K562 (cell line): ENCODE results near the gene VKORC1. TPM values are rescaled to one million over a fixed set of nuclear protein-coding genes. Genes with fewer than 3 reads are reported as not detected.

Experiments used
- ATAC-seq: fragments of 200-7000 bp; cut with Tn5 transposase; 3 replicates; pipeline ENCODE4 v1.9.1; 2020; ENCODE audit warnings: moderate library complexity
- BruUV-seq: library from RNA; stranded (reverse); fragments of 400-500 nt; replicated peaks from 2 replicates; lab custom pipeline; 2021; lab: Mats Ljungman, UMichigan
- CTCF ChIA-PET: fragments of 300-600 bp; formaldehyde crosslinking; extraction: SDS; loops from one replicate; lab custom pipeline; 2021; ENCODE audit warnings: low intra/inter-chr PET ratio; lab: Yijun Ruan, JAX
- POLR2A ChIA-PET: fragments of 300-600, 350-650 bp; sonication (Branson Sonifier 250); formaldehyde crosslinking; extraction: SDS; loops from one replicate; lab custom pipeline; 2021; ENCODE audit warnings: antibody characterized with exemption, inconsistent platforms; lab: Yijun Ruan, JAX
- DNase-seq, 4 experiments: peaks; one replicate each; pipeline versions ENCODE4 v3.0.0 to v3.0.0-alpha.2; 2011 to 2018; ENCODE audit warnings: low spot score in 3 of 4, mixed read lengths in 3 of 4; ENCODE audit errors: extremely low read depth in 1 of 4
- FAIRE-seq: peaks from 2 replicates; lab custom pipeline; 2011; peaks lifted over from hg19 to GRCh38; lab: Jason Lieb, UNC
- H2AFZ ChIP-seq: 2 replicates; pipeline ENCODE4 v1.6.0; 2011; ENCODE audit warnings: low read depth, low read length, control low read depth, inconsistent platforms
- H3K27ac ChIP-seq: fragments of 200-600 bp; 3 replicates; pipeline ENCODE4 v1.8.0; 2011; ENCODE audit warnings: low read depth, mild to moderate bottlenecking, control low read depth, inconsistent platforms, low read length, moderate library complexity, mixed read lengths; ENCODE audit errors: extremely low read depth
- H3K27me3 ChIP-seq, 2 experiments: fragments of 300-600 bp in 1 of 2; 2 replicates in 1 of 2; 3 replicates in 1 of 2; pipeline versions ENCODE4 v1.6.0 to v1.8.0; 2011; ENCODE audit warnings: inconsistent platforms in 2 of 2, low read length in 2 of 2, mild to moderate bottlenecking in 1 of 2, mixed read lengths in 1 of 2, moderate library complexity in 1 of 2; ENCODE audit not compliant: control insufficient read depth in 2 of 2, insufficient read depth in 2 of 2
- H3K36me3 ChIP-seq: fragments of 300-600 bp; 3 replicates; pipeline ENCODE4 v1.8.0; 2011; ENCODE audit warnings: mild to moderate bottlenecking, low read length, inconsistent platforms; ENCODE audit not compliant: control insufficient read depth, insufficient read depth
- H3K4me1 ChIP-seq, 2 experiments: fragments of 200-600 bp in 1 of 2; replicated peaks in 1 of 2; 2 replicates in 1 of 2; 3 replicates in 1 of 2; pipeline versions ENCODE4 v1.5.1 to v1.8.0; 2011; ENCODE audit warnings: inconsistent platforms in 2 of 2, low read length in 2 of 2, mild to moderate bottlenecking in 1 of 2, mixed read lengths in 1 of 2, moderate library complexity in 1 of 2; ENCODE audit not compliant: control insufficient read depth in 2 of 2, insufficient read depth in 2 of 2
- H3K4me2 ChIP-seq: 2 replicates; pipeline ENCODE4 v1.6.1; 2011; ENCODE audit warnings: low read length, control low read depth, inconsistent platforms, mixed read lengths; ENCODE audit not compliant: insufficient read depth
- H3K4me3 ChIP-seq: fragments of 200-600 bp; sonication (generic), shearing (Covaris generic); 2 replicates; pipeline ENCODE4 v1.5.1; 2016; ENCODE audit warnings: control low read depth, inconsistent platforms
- H3K79me2 ChIP-seq: fragments of 200-600 bp; 3 replicates; pipeline ENCODE4 v1.8.0; 2011; ENCODE audit warnings: low read length, inconsistent platforms; ENCODE audit not compliant: control insufficient read depth, insufficient read depth
- H3K9ac ChIP-seq, 2 experiments: 2 replicates each; pipeline versions ENCODE4 v1.6.0 to v1.6.1; 2011; ENCODE audit warnings: low read depth in 2 of 2, low read length in 2 of 2, control low read depth in 1 of 2, inconsistent platforms in 1 of 2, mild to moderate bottlenecking in 1 of 2, mixed read lengths in 1 of 2; ENCODE audit not compliant: insufficient read depth in 1 of 2
- H3K9me1 ChIP-seq: one replicate; pipeline ENCODE4 v1.6.0; 2011; ENCODE audit warnings: inconsistent platforms, mild to moderate bottlenecking, low read length, moderate library complexity; ENCODE audit not compliant: control insufficient read depth, insufficient read depth
- H3K9me3 ChIP-seq: replicated peaks from 2 replicates; pipeline ENCODE4 v1.5.1; 2011; ENCODE audit warnings: low read depth, low read length, inconsistent platforms; ENCODE audit not compliant: control insufficient read depth, insufficient read depth
- H4K20me1 ChIP-seq: replicated peaks from 2 replicates; pipeline ENCODE4 v1.6.1; 2011; ENCODE audit warnings: low read length, inconsistent platforms, mixed read lengths; ENCODE audit not compliant: control insufficient read depth, insufficient read depth
- BRD9 ChIP-seq: fragments of 450-650 bp; IDR thresholded peaks from 2 replicates; pipeline ENCODE4 v1.6.1; 2018; ENCODE audit warnings: low read depth; ENCODE audit not compliant: partially characterized antibody
- GTF2E2 ChIP-seq: fragments of 200-800 bp; sonication (Bioruptor generic); IDR thresholded peaks from 2 replicates; pipeline ENCODE4 v1.6.1; 2016; ENCODE audit warnings: missing genetic modification characterization, missing compliant biosample characterization
- KDM4B ChIP-seq, 2 experiments: fragments of 450-650 bp in 1 of 2; sonication (generic) in 1 of 2; IDR thresholded peaks; 2 replicates each; pipeline ENCODE4 v1.6.1; 2016 to 2017; ENCODE audit warnings: borderline replicate concordance in 2 of 2, antibody characterized with exemption in 1 of 2, low read depth in 1 of 2, mild to moderate bottlenecking in 1 of 2
- POLR2G ChIP-seq: fragments of 200-400 bp; formaldehyde crosslinking; IDR thresholded peaks from 2 replicates; pipeline ENCODE4 v1.6.1; 2017; ENCODE audit warnings: low read depth, mild to moderate bottlenecking, antibody characterized with exemption, low read length, moderate library complexity
- RBM17 ChIP-seq: fragments of 200-400 bp; formaldehyde crosslinking; IDR thresholded peaks from 2 replicates; pipeline ENCODE4 v1.6.1; 2017; ENCODE audit warnings: low read depth, mild to moderate bottlenecking, low read length, borderline replicate concordance
- TEAD4 ChIP-seq, 2 experiments: sonication (generic) in 1 of 2; formaldehyde crosslinking in 1 of 2; IDR thresholded peaks; 2 replicates each; pipeline versions ENCODE4 v1.6.1 to v1.8.0; 2012 to 2022; ENCODE audit warnings: borderline replicate concordance in 1 of 2, inconsistent platforms in 1 of 2, low read length in 1 of 2, mild to moderate bottlenecking in 1 of 2, missing genetic modification reagents in 1 of 2
- ZNF224 ChIP-seq: sonication (generic); formaldehyde crosslinking; IDR thresholded peaks from 2 replicates; pipeline ENCODE4 v1.8.0; 2022; ENCODE audit warnings: mild to moderate bottlenecking, missing genetic modification reagents
- WGBS: fragments of 100-300 bp; shearing (Covaris generic); methylation state at CpG from one replicate; pipeline ENCODE4 v1.1.6; 2016; ENCODE audit warnings: low coverage, mixed read lengths; ENCODE audit not compliant: insufficient coverage; ENCODE audit errors: missing lambda C conversion rate; 5-methylcytosine and 5-hydroxymethylcytosine counted together
- in situ Hi-C: fragments of 300-500 bp; cut with MboI; formaldehyde crosslinking; loops from 4 replicates; pipeline ENCODE4 v1.15.0; 2018; ENCODE audit warnings: inconsistent platforms, mixed read lengths
- intact Hi-C: fragments of 100-400 bp; cut with micrococcal nuclease; formaldehyde crosslinking; loops from 2 replicates; pipeline ENCODE4 v1.14.2; 2022
- polyA plus RNA-seq, 8 experiments: library from polyadenylated mRNA; depleted of rRNA in 4 of 8; stranded (reverse) in 5 of 8; unstranded in 3 of 8; fragments of >200 nt; fragmentation: Nextera tagmentation in 2 of 8; fragmentation: Illumina TruSeq in 1 of 8; extraction: Ambion mirVana in 2 of 8; extraction: Trizol in 1 of 8; gene quantifications; 2 replicates each; pipeline versions ENCODE4 v1.2.1 to v1.2.3, GENCODE V29; 2011 to 2014; ENCODE audit warnings: inconsistent platforms in 1 of 8, missing spikeins in 1 of 8
- total RNA-seq, 7 experiments: library from RNA; depleted of rRNA in 6 of 7; stranded (reverse); fragments of >200 nt in 6 of 7; fragmentation: Illumina TruSeq in 2 of 7; extraction: Trizol in 2 of 7; gene quantifications; 2 replicates each; pipeline versions ENCODE4 v1.2.1 to v1.2.3, GENCODE V29; 2011 to 2021; ENCODE audit warnings: low replicate concordance in 1 of 7

VKORC1 gene
- total and polyA plus RNA-seq, 9 of the 15 experiments (the other 6 are each of a cell fraction or from before 2014, with no cell fraction given): 30.0 to 119 (median 62.1) TPM

GRCh38 chr16:31086629-31086906 lies 8.0 kb downstream of the VKORC1 start:
- intact Hi-C loops: no loop called here
- H3K4me3 ChIP-seq: no peak overlapping the region
- no peaks in the 10 kb centered on the region for H3K27me3 ChIP-seq
- 0 out of 2 replicates have a peak, but pooled peaks cover 5% of the 10 kb centered on the region for H4K20me1 ChIP-seq
- TF ChIP-seq TEAD4 (IDR thresholded peaks at IDR 0.05; ENCODE audit: low read length) (no peak), TEAD4 (CRISPR knock-in tag; IDR thresholded peaks at IDR 0.05; ENCODE audit: borderline replicate concordance) (no peak), RBM17 (no peak), GTF2E2 (tag) (no peak)
- TF ChIP-seq, all 486 proteins: peak for 0
- H3K9me1 ChIP-seq: no peaks in the 10 kb centered on the region
- 100% methylated on average over 1 of the region's 6 CpGs for WGBS
- H2AFZ ChIP-seq: no peak overlapping the region
- no peak for DNase-seq
- peaks cover 56% of the 10 kb centered on the region; the same call in 2 of the 3 replicates for H3K36me3 ChIP-seq
- no peak overlapping the region for H3K4me2 ChIP-seq
- ChIA-PET CTCF (no interaction called here), POLR2A (interaction anchor here (0.6 to 3.4 kb wide), 5 partner anchors 9 to 1160 kb away, joined by 3 to 32 read pairs (median 3); partner anchors contain the start of genes ZNF646 and ZNF668)
- no peak for ATAC-seq
- no peaks in the 10 kb centered on the region for H3K9me3 ChIP-seq
- no peak overlapping the region for H3K27ac ChIP-seq
- H3K9ac ChIP-seq: 0 out of 4 replicates have a peak overlapping the region, but pooled peaks of 1 of the 2 experiments have one; percentile 19
- in situ Hi-C loops: no loop called here
- no TSS peak for BruUV-seq
- peaks cover 0 to 57% of the 10 kb centered on the region in 2 experiments; a peak in 3 of 5 replicates for H3K4me1 ChIP-seq
- no peak for FAIRE-seq
- no peaks in the 10 kb centered on the region for H3K79me2 ChIP-seq

GRCh38 chr16:31085873-31086628 lies 8.5 kb downstream of the VKORC1 start:
- H2AFZ ChIP-seq: no peak overlapping the region
- no peak for TF ChIP-seq BRD9
- TF ChIP-seq POLR2G: peak; percentile 42; the same call in 1 of the 2 replicates
- TF ChIP-seq KDM4B (IDR thresholded peaks at IDR 0.05; ENCODE audit: borderline replicate concordance in 2 of 2, low read depth in 1 of 2): no peak
- TF ChIP-seq ZNF224: no peak
- CTCF ChIA-PET: no interaction called here
- no peaks in the 10 kb centered on the region for H3K9me1 ChIP-seq
- intact Hi-C loops: no loop called here
- in situ Hi-C loops: no loop called here
- no peaks in the 10 kb centered on the region for H3K79me2 ChIP-seq
- H3K4me2 ChIP-seq: no peak overlapping the region
- 84% methylated on average over 18 of the region's 18 CpGs for WGBS
- peaks cover 0 to 63% of the 10 kb centered on the region in 2 experiments; a peak in 3 of 5 replicates for H3K4me1 ChIP-seq
- POLR2A ChIA-PET: interaction anchor here (0.6 to 3.4 kb wide), 5 partner anchors 8 to 1159 kb away, joined by 3 to 32 read pairs (median 3); partner anchors contain the start of genes ZNF646 and ZNF668
- 0 out of 2 replicates have a peak, but pooled peaks cover 5% of the 10 kb centered on the region for H4K20me1 ChIP-seq
- no peak overlapping the region for H3K4me3 ChIP-seq
- H3K27me3 ChIP-seq: no peaks in the 10 kb centered on the region
- no peak overlapping the region for H3K27ac ChIP-seq
- peaks cover 55% of the 10 kb centered on the region; the same call in 2 of the 3 replicates for H3K36me3 ChIP-seq
- H3K9ac ChIP-seq: peak overlapping the region in 1 of 2 experiments; percentile 19; a peak in 1 of 4 replicates
- BruUV-seq: no TSS peak
- DNase-seq (no peak), ATAC-seq (no peak), FAIRE-seq (no peak)
- H3K9me3 ChIP-seq: no peaks in the 10 kb centered on the region
